B cell (primary cell): ENCODE data around the gene RNF39.

Experiments used
- EZH2 ChIP-seq: IDR thresholded peaks from 2 replicates; pipeline ENCODE4 v1.6.1; 2012; ENCODE audit warnings: borderline replicate concordance, low read depth, mild to moderate bottlenecking, moderate library complexity, low read length; ENCODE audit not compliant: insufficient read depth, poor library complexity, severe bottlenecking
- TF ChIP-seq, protein P1 (sequence below): fragments of 200-600 bp; IDR thresholded peaks from one replicate; pipeline ENCODE4 v1.8.0; 2022; ENCODE audit warnings: antibody characterized with exemption, mild to moderate bottlenecking

- TF ChIP-seq, protein P1, sequence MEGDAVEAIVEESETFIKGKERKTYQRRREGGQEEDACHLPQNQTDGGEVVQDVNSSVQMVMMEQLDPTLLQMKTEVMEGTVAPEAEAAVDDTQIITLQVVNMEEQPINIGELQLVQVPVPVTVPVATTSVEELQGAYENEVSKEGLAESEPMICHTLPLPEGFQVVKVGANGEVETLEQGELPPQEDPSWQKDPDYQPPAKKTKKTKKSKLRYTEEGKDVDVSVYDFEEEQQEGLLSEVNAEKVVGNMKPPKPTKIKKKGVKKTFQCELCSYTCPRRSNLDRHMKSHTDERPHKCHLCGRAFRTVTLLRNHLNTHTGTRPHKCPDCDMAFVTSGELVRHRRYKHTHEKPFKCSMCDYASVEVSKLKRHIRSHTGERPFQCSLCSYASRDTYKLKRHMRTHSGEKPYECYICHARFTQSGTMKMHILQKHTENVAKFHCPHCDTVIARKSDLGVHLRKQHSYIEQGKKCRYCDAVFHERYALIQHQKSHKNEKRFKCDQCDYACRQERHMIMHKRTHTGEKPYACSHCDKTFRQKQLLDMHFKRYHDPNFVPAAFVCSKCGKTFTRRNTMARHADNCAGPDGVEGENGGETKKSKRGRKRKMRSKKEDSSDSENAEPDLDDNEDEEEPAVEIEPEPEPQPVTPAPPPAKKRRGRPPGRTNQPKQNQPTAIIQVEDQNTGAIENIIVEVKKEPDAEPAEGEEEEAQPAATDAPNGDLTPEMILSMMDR = no peak
- no peak for TF ChIP-seq EZH2
Measured at GRCh38 chr6:30113003-30113759, 37.6 kb upstream of the RNF39 start, which contains the start of gene TRIM31.
